Measurements from ENCODE around the gene EXOC6B.

DNA sequence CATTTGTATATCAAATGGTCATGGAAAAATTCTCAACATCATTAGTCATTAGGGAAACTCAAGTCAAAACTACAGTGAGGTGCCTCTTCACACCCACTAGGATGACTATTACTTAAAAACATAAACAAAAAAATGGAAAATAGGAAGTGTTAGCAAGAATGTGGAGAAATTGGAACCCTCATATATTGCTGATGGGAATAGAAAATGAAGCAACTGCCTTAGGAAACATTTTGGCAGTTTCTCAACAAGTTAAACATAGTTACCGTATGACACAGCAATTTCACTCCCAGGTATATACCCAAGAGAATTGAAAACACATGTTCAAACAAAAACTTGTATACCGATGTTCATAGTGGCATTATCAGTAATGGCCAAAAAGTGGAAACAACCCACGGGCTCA lies 660.0 kb downstream of the EXOC6B start:
- TF ChIP-seq, protein P1, sequence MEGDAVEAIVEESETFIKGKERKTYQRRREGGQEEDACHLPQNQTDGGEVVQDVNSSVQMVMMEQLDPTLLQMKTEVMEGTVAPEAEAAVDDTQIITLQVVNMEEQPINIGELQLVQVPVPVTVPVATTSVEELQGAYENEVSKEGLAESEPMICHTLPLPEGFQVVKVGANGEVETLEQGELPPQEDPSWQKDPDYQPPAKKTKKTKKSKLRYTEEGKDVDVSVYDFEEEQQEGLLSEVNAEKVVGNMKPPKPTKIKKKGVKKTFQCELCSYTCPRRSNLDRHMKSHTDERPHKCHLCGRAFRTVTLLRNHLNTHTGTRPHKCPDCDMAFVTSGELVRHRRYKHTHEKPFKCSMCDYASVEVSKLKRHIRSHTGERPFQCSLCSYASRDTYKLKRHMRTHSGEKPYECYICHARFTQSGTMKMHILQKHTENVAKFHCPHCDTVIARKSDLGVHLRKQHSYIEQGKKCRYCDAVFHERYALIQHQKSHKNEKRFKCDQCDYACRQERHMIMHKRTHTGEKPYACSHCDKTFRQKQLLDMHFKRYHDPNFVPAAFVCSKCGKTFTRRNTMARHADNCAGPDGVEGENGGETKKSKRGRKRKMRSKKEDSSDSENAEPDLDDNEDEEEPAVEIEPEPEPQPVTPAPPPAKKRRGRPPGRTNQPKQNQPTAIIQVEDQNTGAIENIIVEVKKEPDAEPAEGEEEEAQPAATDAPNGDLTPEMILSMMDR (IDR thresholded peaks at IDR 0.05; ENCODE audit: low read depth, low read length) = no peak
- no peak for TF ChIP-seq EZH2phosphoT487 (IDR thresholded peaks at IDR 0.05; ENCODE audit: low read depth)
